Skeletal muscle satellite cell (primary cell): ENCODE data around the gene NLGN1.
"Not testable (repeated sequence)": the region's sequence is repeated elsewhere in the genome, so short reads cannot be mapped to it uniquely, and the experiment has no call there.

Source experiments
- H3K27me3 ChIP-seq: 2 replicates; pipeline ENCODE4 v1.7.0; 2013; ENCODE audit warnings: low read length; ENCODE audit not compliant: control insufficient read depth, insufficient read depth
- H3K36me3 ChIP-seq: 2 replicates; pipeline ENCODE4 v1.7.0; 2013; ENCODE audit warnings: mild to moderate bottlenecking, control low read depth, low read length; ENCODE audit not compliant: insufficient read depth
- H3K4me1 ChIP-seq: 2 replicates; pipeline ENCODE4 v1.7.0; 2013; ENCODE audit warnings: low read length; ENCODE audit not compliant: control insufficient read depth, insufficient read depth
- H3K4me2 ChIP-seq: 2 replicates; pipeline ENCODE4 v1.7.0; 2013; ENCODE audit warnings: mild to moderate bottlenecking, low read length
- H3K4me3 ChIP-seq: 2 replicates; pipeline ENCODE4 v1.7.0; 2013; ENCODE audit warnings: low read length
- H3K9ac ChIP-seq: 2 replicates; pipeline ENCODE4 v1.7.0; 2013; ENCODE audit warnings: mild to moderate bottlenecking, low read depth, low read length, moderate library complexity
- H3K9me3 ChIP-seq: replicated peaks from 2 replicates; pipeline ENCODE4 v1.7.0; 2013; ENCODE audit warnings: mild to moderate bottlenecking, control low read depth, low read length

NLGN1 gene

DNA sequence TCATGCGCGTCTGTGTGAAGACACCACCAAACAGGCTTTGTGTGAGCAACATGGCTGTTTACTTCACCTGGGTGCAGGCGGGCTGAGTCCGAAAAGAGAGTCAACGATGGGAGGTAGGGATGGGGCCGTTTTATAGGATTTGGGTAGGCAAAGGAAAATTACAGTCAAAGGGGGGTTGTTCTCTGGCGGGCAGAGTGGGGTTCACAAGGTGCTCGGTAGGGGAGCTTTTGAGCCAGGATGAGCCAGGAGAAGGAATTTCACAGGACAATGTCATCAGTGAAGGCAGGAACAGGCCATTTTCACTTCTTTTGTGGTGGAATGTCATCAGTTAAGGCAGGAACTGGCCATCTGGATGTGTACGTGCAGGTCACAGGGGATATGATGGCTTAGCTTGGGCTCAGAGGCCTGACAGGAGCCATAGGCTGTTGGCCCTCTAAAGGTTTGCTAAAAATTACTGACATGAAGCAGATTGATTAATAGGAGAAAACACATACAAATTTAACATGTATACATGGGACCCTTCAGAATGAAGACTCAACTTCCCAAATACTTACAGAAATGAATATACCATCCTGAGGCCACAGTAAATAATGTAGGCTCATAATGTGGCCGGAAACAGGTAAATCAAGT is 834.6 kb downstream of the NLGN1 start:
- not testable (repeated sequence) for H3K4me3 ChIP-seq, H3K9me3 ChIP-seq, H3K4me1 ChIP-seq, H3K27me3 ChIP-seq, H3K4me2 ChIP-seq, H3K9ac ChIP-seq, H3K36me3 ChIP-seq

DNA sequence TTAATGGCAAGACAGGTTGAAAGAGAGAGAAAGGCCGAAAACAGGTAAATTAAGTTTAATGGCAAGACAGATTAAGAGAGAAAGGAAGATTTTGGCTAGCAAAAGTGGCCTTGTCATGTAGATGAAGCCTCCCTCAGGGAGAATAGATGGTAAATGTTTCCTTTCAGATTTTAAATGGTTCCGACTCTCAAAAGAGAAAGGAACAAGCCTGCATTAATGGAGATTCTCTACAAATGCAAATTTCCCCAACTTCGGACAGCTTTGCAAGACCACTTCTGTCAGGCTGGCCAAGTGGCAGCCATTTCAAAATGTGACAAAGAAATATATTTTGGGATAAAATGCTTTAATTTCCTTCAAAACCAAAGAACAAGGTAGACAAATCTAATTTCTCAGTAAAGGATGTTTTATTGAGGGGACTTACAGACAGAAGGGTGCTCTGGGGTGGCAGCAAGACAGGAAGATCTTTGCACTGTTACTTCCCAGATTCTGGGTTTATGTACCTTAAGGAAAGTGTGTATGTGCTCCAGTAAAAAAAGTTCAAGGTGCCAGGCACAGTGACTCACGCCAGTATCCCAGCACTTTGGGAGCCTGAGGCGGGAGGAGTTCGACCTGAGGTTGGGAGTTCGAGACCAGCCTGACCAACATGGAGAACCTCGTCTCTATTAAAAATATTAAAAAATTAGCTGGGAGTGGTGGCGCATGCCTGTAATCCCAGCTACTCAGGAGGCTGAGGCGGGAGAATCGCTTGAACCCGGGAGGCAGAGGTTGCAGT is 835.3 kb downstream of the NLGN1 start:
- H3K27me3 ChIP-seq: no peaks in the 10 kb centered on the region
- no peak overlapping the region for H3K4me2 ChIP-seq
- H3K4me3 ChIP-seq: no peak overlapping the region
- no peaks in the 10 kb centered on the region for H3K4me1 ChIP-seq
- no peak overlapping the region for H3K9ac ChIP-seq
- H3K36me3 ChIP-seq: no peaks in the 10 kb centered on the region
- no peaks in the 10 kb centered on the region for H3K9me3 ChIP-seq

DNA sequence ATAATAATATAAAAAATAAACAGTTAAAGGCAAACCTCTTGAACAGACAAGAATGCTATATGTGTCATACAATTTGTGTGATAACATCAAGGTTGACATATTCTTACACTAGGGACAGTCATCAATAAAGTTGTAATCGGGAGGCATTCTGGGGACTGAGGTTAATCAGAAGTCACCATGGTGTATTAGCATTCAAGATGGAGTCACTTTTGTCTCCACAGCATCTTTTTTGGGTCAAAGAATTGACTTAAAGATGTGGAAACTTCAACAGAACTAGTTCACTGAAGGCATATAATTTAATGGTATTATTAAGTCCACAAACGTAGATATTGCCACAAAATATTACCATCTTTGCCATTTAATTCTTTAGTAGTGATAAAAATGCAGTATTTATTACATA is 836.0 kb downstream of the NLGN1 start:
- H3K9me3 ChIP-seq: no peaks in the 10 kb centered on the region
- H3K36me3 ChIP-seq: no peaks in the 10 kb centered on the region
- no peaks in the 10 kb centered on the region for H3K4me1 ChIP-seq
- H3K4me2 ChIP-seq: no peak overlapping the region
- no peaks in the 10 kb centered on the region for H3K27me3 ChIP-seq
- no peak overlapping the region for H3K9ac ChIP-seq
- no peak overlapping the region for H3K4me3 ChIP-seq

DNA sequence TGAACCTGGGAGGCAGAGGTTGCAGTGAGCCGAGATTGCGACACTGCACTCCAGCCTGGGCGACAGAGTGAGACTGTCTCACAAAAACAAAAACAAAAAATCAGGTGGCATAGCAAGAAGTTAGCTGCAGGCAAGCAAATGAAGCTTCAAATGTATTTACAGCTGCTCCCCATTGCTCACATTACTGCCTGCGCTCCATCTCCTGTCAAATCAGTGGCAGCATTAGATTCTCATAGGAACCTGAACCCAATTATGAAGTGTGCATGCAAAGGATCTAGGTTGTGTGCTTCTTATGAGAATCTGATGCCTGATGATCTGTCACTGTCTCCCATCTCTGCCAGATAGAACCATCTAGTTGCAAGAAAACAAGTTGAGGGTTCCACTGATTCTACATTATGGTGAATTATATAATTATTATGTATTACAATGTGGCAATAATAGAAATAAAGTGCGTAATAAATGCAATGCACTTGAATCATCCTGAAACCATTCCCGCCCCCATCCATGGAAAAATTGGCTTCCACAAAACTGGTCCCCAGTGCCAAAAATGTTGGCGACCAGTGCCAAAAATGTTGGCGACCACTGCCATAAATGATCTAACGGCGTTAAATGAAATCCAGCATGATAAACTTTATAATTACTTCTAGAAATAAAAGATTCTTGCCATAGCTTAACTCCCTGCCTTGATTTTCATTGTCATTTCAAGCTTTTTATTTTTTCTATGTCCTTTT is 844.9 kb downstream of the NLGN1 start:
- H3K9me3 ChIP-seq: no peaks in the 10 kb centered on the region
- no peak overlapping the region for H3K4me3 ChIP-seq
- H3K4me2 ChIP-seq: no peak overlapping the region
- no peak overlapping the region for H3K9ac ChIP-seq
- H3K36me3 ChIP-seq: no peaks in the 10 kb centered on the region
- peaks cover 9% of the 10 kb centered on the region for H3K4me1 ChIP-seq
- H3K27me3 ChIP-seq: no peaks in the 10 kb centered on the region

DNA sequence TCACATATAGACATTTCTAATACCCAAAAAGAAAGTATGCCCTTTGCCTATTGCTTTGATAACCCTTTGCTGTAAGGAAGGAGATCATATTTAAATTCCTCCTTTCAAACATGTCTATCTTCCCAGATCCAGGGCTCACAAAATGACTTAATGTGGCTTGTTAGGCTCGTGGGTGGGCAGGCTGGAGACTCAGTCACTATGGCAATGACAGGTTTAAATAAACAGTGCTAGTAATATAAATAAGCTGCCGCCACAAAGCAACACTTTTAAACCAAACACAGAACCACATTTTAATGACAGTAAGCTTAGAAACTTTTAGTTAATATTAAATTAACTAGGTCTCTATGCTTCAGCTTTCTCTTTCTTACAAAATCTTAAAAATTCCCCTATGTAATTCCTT is 845.6 kb downstream of the NLGN1 start:
- peaks cover 9% of the 10 kb centered on the region for H3K4me1 ChIP-seq
- no peaks in the 10 kb centered on the region for H3K36me3 ChIP-seq
- H3K9me3 ChIP-seq: no peaks in the 10 kb centered on the region
- H3K4me3 ChIP-seq: no peak overlapping the region
- no peak overlapping the region for H3K4me2 ChIP-seq
- H3K9ac ChIP-seq: no peak overlapping the region
- no peaks in the 10 kb centered on the region for H3K27me3 ChIP-seq

DNA sequence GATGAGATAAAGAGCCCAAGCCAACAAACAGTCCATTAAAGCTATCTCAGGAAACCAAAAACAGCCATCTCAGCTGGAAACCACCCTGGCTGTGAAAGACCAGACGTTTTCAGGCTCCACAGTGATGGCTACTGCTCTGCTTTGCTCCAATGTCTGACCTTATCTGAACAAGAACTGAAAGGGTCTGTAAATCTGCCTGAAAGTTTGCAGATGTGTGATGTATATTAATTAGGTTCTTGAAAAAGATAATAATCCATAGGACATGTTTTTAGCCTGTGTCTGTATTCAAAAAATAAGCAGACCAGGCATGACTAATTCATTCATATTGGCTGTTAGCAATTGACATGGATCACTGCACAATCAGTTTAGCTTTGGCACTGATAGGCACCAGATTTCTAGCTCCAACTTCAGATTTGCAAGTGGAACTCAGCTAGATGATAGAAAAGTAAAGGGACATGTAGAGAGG is 850.2 kb downstream of the NLGN1 start:
- Histone ChIP-seq H3K27me3 (no peaks in the 10 kb centered on the region), H3K4me1 (peaks cover 4% of the 10 kb centered on the region), H3K9me3 (no peaks in the 10 kb centered on the region), H3K36me3 (no peaks in the 10 kb centered on the region), H3K4me2 (no peak overlapping the region), H3K4me3 (no peak overlapping the region), H3K9ac (no peak overlapping the region)

DNA sequence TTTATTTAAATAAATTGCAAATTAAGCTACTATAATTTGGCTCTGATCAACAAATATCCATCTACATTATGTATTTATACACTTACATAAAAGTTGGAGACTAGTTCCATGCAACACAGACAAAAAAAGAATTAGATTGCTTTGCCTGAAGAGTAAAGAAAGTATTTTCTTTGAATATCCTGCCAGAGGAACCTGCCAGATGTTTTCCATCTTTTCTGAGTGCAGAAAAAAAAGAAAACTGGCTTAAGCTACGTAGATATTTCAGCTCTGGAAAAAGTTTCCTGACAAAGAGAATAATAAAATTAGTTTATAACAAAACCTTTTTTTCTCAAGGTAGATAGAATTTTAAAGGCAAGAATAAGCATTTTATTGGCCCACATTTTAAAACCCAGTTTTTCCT is 854.1 kb downstream of the NLGN1 start:
- Histone ChIP-seq H3K4me2 (no peak overlapping the region), H3K9me3 (no peaks in the 10 kb centered on the region), H3K27me3 (no peaks in the 10 kb centered on the region), H3K36me3 (no peaks in the 10 kb centered on the region), H3K4me1 (no peaks in the 10 kb centered on the region), H3K9ac (no peak overlapping the region), H3K4me3 (no peak overlapping the region)

DNA sequence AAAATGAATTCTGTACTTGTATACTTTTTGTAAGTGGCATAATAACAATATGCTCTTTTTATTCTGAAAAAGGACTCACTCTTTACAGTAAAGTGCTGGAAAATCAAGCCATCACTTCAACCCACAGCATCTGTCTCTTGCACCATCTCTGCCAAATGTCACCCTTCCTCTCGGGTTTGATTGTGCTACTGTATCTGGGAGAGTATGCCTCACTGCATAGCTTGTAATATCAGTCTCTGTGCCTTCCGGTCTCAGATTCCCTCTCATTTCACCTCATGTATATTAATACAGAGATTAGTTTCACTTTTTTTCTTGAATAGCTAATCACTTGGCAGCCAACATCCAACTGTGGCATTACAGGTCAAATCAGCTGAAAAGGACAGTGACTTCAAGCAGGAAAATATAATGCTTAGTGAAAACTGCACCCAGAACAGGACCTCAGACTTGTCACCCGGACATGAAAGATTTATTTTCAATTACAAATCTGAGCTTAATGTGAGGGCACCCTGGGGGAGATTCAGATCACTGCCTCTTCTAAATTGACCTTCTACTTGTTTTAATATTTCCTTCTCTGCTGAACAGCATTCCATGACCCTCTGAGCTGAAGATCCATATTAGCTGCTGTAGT is 855.8 kb downstream of the NLGN1 start:
- Histone ChIP-seq H3K9ac (no peak overlapping the region), H3K4me3 (no peak overlapping the region), H3K9me3 (no peaks in the 10 kb centered on the region), H3K4me1 (no peaks in the 10 kb centered on the region), H3K27me3 (no peaks in the 10 kb centered on the region), H3K36me3 (no peaks in the 10 kb centered on the region), H3K4me2 (no peak overlapping the region)

DNA sequence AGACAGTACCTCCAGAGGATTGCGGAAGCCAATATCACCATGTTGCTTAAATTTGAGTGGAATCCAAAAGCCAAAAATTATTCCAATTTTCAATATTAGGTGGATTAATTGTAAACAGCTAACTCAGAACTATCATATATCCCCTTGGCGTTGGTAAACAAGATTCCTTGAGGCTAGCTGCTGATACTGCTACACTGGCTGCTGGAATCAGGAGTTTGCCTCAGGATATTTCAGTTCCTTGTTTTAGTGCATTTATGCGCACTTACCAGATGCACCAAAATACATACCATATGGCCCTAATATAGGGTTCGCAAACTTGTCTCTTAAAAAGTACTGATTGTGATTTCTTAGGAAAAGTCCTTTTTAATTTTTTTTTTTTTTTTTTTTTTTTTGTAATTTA is 856.4 kb downstream of the NLGN1 start:
- Histone ChIP-seq H3K9me3 (no peaks in the 10 kb centered on the region), H3K4me3 (no peak overlapping the region), H3K9ac (no peak overlapping the region), H3K4me2 (no peak overlapping the region), H3K4me1 (no peaks in the 10 kb centered on the region), H3K36me3 (no peaks in the 10 kb centered on the region), H3K27me3 (no peaks in the 10 kb centered on the region)

DNA sequence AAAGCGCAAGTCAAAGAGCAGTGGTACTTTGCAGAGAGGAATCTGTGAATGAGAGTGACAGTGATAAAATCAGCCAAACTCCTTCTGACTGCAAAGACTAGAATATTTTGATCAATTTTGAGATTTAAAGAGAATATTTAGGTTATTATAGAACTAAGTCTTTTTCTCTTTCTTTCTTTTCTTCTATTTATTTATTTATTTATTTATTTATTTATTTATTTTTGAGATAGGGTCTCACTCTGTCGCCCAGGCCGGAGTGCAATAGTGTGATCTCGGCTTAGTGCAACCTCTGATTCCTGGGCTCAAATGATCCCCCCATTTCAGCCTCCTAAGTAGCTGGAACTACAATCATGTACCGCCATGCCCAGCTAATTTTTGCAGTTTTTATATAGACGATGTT is 857.9 kb downstream of the NLGN1 start:
- Histone ChIP-seq H3K9ac (no peak overlapping the region), H3K9me3 (no peaks in the 10 kb centered on the region), H3K27me3 (no peaks in the 10 kb centered on the region), H3K36me3 (no peaks in the 10 kb centered on the region), H3K4me3 (no peak overlapping the region), H3K4me1 (no peaks in the 10 kb centered on the region), H3K4me2 (no peak overlapping the region)

DNA sequence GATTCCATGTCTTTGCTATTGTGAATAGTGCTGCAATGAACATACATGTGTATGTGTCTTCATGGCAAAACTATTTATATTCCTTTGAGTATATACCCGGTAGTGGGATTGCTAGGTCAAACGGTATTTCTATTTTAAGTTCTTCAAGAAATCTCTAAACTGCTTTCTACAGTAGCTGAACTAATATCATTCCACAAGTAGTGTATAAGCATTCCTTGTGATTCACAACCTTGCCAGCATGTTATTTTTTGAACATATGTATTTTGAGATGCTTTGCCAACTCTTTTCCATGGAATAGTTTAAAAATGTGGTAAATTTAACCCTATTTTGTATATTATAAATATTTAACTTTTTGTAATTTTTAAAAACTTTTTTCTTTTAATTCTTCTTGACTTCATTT is 868.9 kb downstream of the NLGN1 start:
- Histone ChIP-seq H3K36me3 (no peaks in the 10 kb centered on the region), H3K9ac (no peak overlapping the region), H3K4me2 (no peak overlapping the region), H3K4me3 (no peak overlapping the region), H3K27me3 (no peaks in the 10 kb centered on the region), H3K9me3 (no peaks in the 10 kb centered on the region), H3K4me1 (peaks cover 8% of the 10 kb centered on the region)
